Prostate gland (tissue), 2 donors: ENCODE data around the gene TNFSF12.

ENCODE experiments used
- CTCF ChIP-seq, 4 experiments: fragments of 200-600 bp in 2 of 4; fragments of 450-650 bp in 2 of 4; sonication (generic) in 2 of 4; IDR thresholded peaks; 1 replicate in 3 of 4; 2 replicates in 1 of 4; pipeline ENCODE4 v1.5.1; 2016 to 2019; ENCODE audit warnings: antibody characterized with exemption in 4 of 4, mild to moderate bottlenecking in 2 of 4, moderate library complexity in 2 of 4
- POLR2A ChIP-seq: fragments of 450-650 bp; IDR thresholded peaks from one replicate; pipeline ENCODE4 v1.6.1; 2016; ENCODE audit warnings: antibody characterized with exemption, mild to moderate bottlenecking

GRCh38 chr17:7574176-7574953 lies 25.5 kb downstream of the TNFSF12 start:
- no peak for TF ChIP-seq CTCF (IDR thresholded peaks at IDR 0.05)
- no peak for TF ChIP-seq POLR2A
